ENCODE measurements around the gene RECQL5. TPM values are rescaled to one million over a fixed set of nuclear protein-coding genes. Genes with fewer than 3 reads are reported as not detected.

RECQL5 gene
- polyA plus RNA-seq, 1 of the 3 experiments (the other 2 are of a cell fraction): 25.3 TPM

DNA sequence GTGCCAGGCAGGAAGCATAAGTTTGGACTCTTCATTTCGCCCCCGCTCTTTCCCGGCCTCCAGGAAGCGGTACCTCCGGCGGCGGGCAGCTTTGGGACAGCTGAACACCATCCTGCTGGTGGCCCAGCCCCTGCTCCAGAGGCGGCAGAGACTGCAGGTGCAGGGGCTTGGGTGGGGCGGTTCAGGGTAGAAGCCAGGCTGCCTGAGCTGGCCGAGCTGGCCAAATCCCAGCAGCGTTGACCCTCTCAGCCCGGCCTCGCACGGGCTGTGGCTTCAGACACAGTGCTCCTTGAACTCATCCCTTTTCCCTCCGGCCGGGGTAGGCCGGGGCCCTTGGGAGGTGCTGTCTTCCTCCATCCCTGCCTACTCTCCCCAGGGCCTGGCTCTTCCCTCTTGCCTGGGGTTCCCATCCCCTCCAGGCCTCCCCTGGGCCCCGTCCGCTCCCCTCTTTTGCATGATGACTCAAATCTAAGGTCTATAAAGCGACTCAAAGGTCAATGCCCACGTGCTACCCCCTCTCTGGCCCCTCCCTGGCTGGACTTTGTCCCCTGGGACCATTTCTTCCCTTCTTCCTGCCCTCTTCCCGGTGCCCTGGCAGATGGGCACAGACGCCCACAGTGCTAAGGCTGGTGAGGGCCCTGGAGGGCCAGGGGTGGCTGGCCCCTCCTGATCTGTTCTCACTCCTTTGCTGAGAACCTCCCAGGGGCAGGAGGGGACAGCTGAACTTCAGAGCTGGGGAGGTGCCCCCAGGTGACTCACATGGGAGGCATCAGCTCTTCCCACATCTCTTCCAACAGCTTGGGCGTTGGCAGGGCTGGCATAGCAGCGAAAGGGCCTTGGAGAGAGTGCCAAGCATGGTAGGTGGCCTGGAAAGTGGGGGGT, 56.6 kb downstream of the RECQL5 start:
- no peak overlapping the region for H2AFZ ChIP-seq (ENCODE audit: low read depth)
- no peak overlapping the region for H3K4me3 ChIP-seq (ENCODE audit: low read depth in 2 of 2, low read length in 1 of 2)
- H3K9ac ChIP-seq: no peak overlapping the region
- WGBS (ENCODE audit: low lambda C conversion rate): 70% methylated on average over 19 of the region's 25 CpGs
- H3F3A ChIP-seq (replicated peaks; ENCODE audit: insufficient read depth): no peaks in the 10 kb centered on the region
- H3K36me3 ChIP-seq (replicated peaks in 1 of 2; ENCODE audit: control insufficient read depth in 1 of 2, insufficient read depth in 2 of 2, low read length in 1 of 2): no peaks in the 10 kb centered on the region
- H3K4me2 ChIP-seq: no peak overlapping the region
- H3K27ac ChIP-seq (ENCODE audit: low read depth in 2 of 2, low read length in 1 of 2): no peak overlapping the region
- CTCF ChIA-PET: interaction anchor here (0.6 to 37.9 kb wide), 12 partner anchors 9 to 818 kb away, joined by 3 to 1189 read pairs (median 6); partner anchors contain the start of gene SMIM5
- H3K9me3 ChIP-seq: no peaks in the 10 kb centered on the region
- no peaks in the 10 kb centered on the region for H3K27me3 ChIP-seq (ENCODE audit: insufficient read depth)
- H3K9me2 ChIP-seq: no peaks in the 10 kb centered on the region
- TF ChIP-seq FOXJ3 (CRISPR knock-in tag; IDR thresholded peaks at IDR 0.05) (no peak), EZH2phosphoT487 (IDR thresholded peaks at IDR 0.05; ENCODE audit: borderline replicate concordance, low read depth) (no peak), GABPA (IDR thresholded peaks at IDR 0.05; ENCODE audit: low read depth) (no peak), RAD21 (IDR thresholded peaks at IDR 0.05; ENCODE audit: low read length) (no peak), MEF2A (IDR thresholded peaks at IDR 0.05; ENCODE audit: borderline replicate concordance, low read depth) (no peak)
- no peaks in the 10 kb centered on the region for H3K4me1 ChIP-seq (ENCODE audit: control insufficient read depth in 1 of 2, insufficient read depth in 2 of 2, low read depth in 1 of 2, low read length in 1 of 2)
- POLR2A ChIA-PET: no interaction called here
- H3K79me2 ChIP-seq (ENCODE audit: insufficient read depth): no peaks in the 10 kb centered on the region
- no peaks in the 10 kb centered on the region for H4K20me1 ChIP-seq (ENCODE audit: insufficient read depth)
- no peak for DNase-seq

DNA sequence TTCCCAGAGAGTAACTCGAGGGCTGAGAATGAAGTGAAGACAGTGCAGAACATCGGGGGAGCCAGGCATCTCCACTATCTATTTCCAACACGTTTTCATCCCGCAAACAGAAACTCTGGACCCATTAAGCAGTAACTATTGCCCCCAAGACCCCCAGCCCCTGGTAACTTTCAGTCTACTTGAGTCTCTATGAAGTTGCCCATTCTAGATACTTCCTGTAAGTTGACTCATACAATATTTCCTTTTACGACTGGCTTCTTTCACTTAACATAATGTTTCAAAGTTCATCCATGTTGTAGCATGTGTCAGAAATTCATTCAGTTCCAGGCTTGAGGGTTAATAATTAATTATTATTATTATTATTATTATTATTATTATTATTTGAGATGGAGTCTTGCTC, 59.9 kb downstream of the RECQL5 start:
- DNase-seq: no peak
- H3K79me2 ChIP-seq (ENCODE audit: insufficient read depth): no peaks in the 10 kb centered on the region
- WGBS (ENCODE audit: low lambda C conversion rate): 78% methylated on average over 5 of the region's 5 CpGs
- no peaks in the 10 kb centered on the region for H4K20me1 ChIP-seq (ENCODE audit: insufficient read depth)
- H3K27me3 ChIP-seq (ENCODE audit: insufficient read depth): no peaks in the 10 kb centered on the region
- no peaks in the 10 kb centered on the region for H3K36me3 ChIP-seq (replicated peaks in 1 of 2; ENCODE audit: control insufficient read depth in 1 of 2, insufficient read depth in 2 of 2, low read length in 1 of 2)
- no peaks in the 10 kb centered on the region for H3K4me1 ChIP-seq (ENCODE audit: control insufficient read depth in 1 of 2, insufficient read depth in 2 of 2, low read depth in 1 of 2, low read length in 1 of 2)
- H3K4me3 ChIP-seq (ENCODE audit: low read depth in 2 of 2, low read length in 1 of 2): no peak overlapping the region
- no peak overlapping the region for H2AFZ ChIP-seq (ENCODE audit: low read depth)
- no peak overlapping the region for H3K9ac ChIP-seq
- no peaks in the 10 kb centered on the region for H3K9me2 ChIP-seq
- ChIA-PET CTCF (interaction anchor here (0.6 to 8.9 kb wide), 4 partner anchors 13 to 143 kb away, joined by 3 to 68 read pairs (median 12); partner anchors contain the start of gene SMIM5), POLR2A (no interaction called here)
- H3K4me2 ChIP-seq: no peak overlapping the region
- TF ChIP-seq TCF12 (IDR thresholded peaks at IDR 0.05) (no peak), CHD2 (IDR thresholded peaks at IDR 0.05; ENCODE audit: low read length, partially characterized antibody) (no peak), ELF1 (IDR thresholded peaks at IDR 0.05) (no peak), EP300 (IDR thresholded peaks at IDR 0.05; ENCODE audit: borderline replicate concordance in 1 of 2, low read depth in 1 of 2, low read length in 1 of 2) (no peak), FOSL2 (IDR thresholded peaks at IDR 0.05; ENCODE audit: borderline replicate concordance, low read depth) (no peak), SIN3A (IDR thresholded peaks at IDR 0.05; ENCODE audit: borderline replicate concordance, low read depth, low read length) (no peak), FOXJ3 (CRISPR knock-in tag; IDR thresholded peaks at IDR 0.05) (no peak), JUND (IDR thresholded peaks at IDR 0.05) (no peak), RFX5 (IDR thresholded peaks at IDR 0.05; ENCODE audit: low read length) (no peak)
- TF ChIP-seq, protein P1, sequence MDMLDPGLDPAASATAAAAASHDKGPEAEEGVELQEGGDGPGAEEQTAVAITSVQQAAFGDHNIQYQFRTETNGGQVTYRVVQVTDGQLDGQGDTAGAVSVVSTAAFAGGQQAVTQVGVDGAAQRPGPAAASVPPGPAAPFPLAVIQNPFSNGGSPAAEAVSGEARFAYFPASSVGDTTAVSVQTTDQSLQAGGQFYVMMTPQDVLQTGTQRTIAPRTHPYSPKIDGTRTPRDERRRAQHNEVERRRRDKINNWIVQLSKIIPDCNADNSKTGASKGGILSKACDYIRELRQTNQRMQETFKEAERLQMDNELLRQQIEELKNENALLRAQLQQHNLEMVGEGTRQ (IDR thresholded peaks at IDR 0.05; ENCODE audit: borderline replicate concordance, low read depth, low read length): no peak
- TF ChIP-seq, protein P2, sequence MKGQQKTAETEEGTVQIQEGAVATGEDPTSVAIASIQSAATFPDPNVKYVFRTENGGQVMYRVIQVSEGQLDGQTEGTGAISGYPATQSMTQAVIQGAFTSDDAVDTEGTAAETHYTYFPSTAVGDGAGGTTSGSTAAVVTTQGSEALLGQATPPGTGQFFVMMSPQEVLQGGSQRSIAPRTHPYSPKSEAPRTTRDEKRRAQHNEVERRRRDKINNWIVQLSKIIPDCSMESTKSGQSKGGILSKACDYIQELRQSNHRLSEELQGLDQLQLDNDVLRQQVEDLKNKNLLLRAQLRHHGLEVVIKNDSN (IDR thresholded peaks at IDR 0.05; ENCODE audit: borderline replicate concordance, low read depth): no peak
- TF ChIP-seq, protein P3, sequence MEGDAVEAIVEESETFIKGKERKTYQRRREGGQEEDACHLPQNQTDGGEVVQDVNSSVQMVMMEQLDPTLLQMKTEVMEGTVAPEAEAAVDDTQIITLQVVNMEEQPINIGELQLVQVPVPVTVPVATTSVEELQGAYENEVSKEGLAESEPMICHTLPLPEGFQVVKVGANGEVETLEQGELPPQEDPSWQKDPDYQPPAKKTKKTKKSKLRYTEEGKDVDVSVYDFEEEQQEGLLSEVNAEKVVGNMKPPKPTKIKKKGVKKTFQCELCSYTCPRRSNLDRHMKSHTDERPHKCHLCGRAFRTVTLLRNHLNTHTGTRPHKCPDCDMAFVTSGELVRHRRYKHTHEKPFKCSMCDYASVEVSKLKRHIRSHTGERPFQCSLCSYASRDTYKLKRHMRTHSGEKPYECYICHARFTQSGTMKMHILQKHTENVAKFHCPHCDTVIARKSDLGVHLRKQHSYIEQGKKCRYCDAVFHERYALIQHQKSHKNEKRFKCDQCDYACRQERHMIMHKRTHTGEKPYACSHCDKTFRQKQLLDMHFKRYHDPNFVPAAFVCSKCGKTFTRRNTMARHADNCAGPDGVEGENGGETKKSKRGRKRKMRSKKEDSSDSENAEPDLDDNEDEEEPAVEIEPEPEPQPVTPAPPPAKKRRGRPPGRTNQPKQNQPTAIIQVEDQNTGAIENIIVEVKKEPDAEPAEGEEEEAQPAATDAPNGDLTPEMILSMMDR (IDR thresholded peaks at IDR 0.05): no peak
- H3F3A ChIP-seq (replicated peaks; ENCODE audit: insufficient read depth): no peaks in the 10 kb centered on the region
- H3K9me3 ChIP-seq: no peaks in the 10 kb centered on the region
- no peak overlapping the region for H3K27ac ChIP-seq (ENCODE audit: low read depth in 2 of 2, low read length in 1 of 2)
